Thoracic aorta (tissue), 2 donors: ENCODE measurements around the gene ZNF14. TPM values are rescaled to one million over a fixed set of nuclear protein-coding genes. Genes with fewer than 3 reads are reported as not detected.
"Not testable (repeated sequence)": the region's sequence is repeated elsewhere in the genome, so short reads cannot be mapped to it uniquely, and the experiment has no call there.

Source experiments
- ATAC-seq: fragments of 150-250 bp; one replicate; pipeline ENCODE4 v1.8.0; 2017; ENCODE audit warnings: low read depth; ENCODE audit not compliant: insufficient number of reproducible peaks, low FRiP score
- DNase-seq: peaks from one replicate; pipeline ENCODE4 v3.0.0-alpha.2; 2020; ENCODE audit warnings: low spot score
- H3K27ac ChIP-seq, 2 donors: fragments of 200-600 bp; sonication (generic); 1 replicate in 1 of 2; 2 replicates in 1 of 2; pipeline ENCODE4 v1.5.1; 2016; ENCODE audit warnings: mild to moderate bottlenecking in 2 of 2, moderate library complexity in 2 of 2
- H3K27me3 ChIP-seq: fragments of 200-600 bp; sonication (generic); replicated peaks from 2 replicates; pipeline ENCODE4 v1.6.0; 2016; ENCODE audit warnings: mild to moderate bottlenecking; ENCODE audit not compliant: insufficient read depth
- H3K36me3 ChIP-seq: fragments of 200-600 bp; sonication (generic); one replicate; pipeline ENCODE4 v1.5.1; 2016
- H3K4me1 ChIP-seq, 2 donors: fragments of 200-600 bp; sonication (generic); 1 replicate in 1 of 2; 2 replicates in 1 of 2; pipeline versions ENCODE4 v1.5.1 to v1.6.0; 2016; ENCODE audit warnings: low read depth in 2 of 2, mild to moderate bottlenecking in 1 of 2; ENCODE audit not compliant: control insufficient read depth in 1 of 2
- H3K4me3 ChIP-seq: fragments of 200-600 bp; sonication (generic); 2 replicates; pipeline ENCODE4 v1.5.1; 2016; ENCODE audit warnings: mild to moderate bottlenecking
- H3K9me3 ChIP-seq: fragments of 200-600 bp; sonication (generic); 2 replicates; pipeline ENCODE4 v1.5.1; 2016
- total RNA-seq, 2 donors: library from RNA; depleted of rRNA; stranded (reverse); fragments of >200 nt; gene quantifications; one replicate each; pipeline versions ENCODE4 v1.1.0 to v1.2.3, GENCODE V29; 2016
- TF ChIP-seq, protein P1 (sequence below): fragments of 200-600 bp; sonication (generic); IDR thresholded peaks from one replicate; pipeline ENCODE4 v1.5.1; 2019; ENCODE audit warnings: antibody characterized with exemption

ZNF14 gene
- total RNA-seq, 2 donors from 2014 or later = 6.9 to 11.6 TPM

DNA sequence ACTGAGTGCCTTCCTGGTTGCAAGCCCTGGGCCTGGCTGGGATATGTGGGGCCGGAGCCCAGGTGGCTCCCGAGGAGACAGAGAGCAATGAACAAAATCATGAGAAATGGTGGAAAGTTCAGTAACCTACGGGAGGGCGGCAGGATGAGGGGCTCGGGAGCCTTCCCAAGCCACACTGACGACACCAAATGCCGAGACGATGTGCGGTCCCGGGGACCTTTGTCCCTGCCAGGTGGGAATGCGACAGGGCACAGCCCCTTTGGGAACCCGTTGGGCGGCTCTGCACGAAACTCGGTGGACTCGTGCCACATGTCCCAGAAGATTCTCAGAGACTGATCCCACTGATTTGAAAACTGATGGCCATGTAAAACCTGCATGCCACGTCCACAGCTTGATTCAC lies 11.7 kb upstream of the ZNF14 start:
- H3K9me3 ChIP-seq = no peaks in the 10 kb centered on the region
- DNase-seq = no peak
- H3K27me3 ChIP-seq = no peaks in the 10 kb centered on the region
- TF ChIP-seq, protein P1, sequence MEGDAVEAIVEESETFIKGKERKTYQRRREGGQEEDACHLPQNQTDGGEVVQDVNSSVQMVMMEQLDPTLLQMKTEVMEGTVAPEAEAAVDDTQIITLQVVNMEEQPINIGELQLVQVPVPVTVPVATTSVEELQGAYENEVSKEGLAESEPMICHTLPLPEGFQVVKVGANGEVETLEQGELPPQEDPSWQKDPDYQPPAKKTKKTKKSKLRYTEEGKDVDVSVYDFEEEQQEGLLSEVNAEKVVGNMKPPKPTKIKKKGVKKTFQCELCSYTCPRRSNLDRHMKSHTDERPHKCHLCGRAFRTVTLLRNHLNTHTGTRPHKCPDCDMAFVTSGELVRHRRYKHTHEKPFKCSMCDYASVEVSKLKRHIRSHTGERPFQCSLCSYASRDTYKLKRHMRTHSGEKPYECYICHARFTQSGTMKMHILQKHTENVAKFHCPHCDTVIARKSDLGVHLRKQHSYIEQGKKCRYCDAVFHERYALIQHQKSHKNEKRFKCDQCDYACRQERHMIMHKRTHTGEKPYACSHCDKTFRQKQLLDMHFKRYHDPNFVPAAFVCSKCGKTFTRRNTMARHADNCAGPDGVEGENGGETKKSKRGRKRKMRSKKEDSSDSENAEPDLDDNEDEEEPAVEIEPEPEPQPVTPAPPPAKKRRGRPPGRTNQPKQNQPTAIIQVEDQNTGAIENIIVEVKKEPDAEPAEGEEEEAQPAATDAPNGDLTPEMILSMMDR = no peak
- no peak overlapping the region for H3K27ac ChIP-seq
- ATAC-seq = no peak
- no peak overlapping the region for H3K4me3 ChIP-seq
- no peaks in the 10 kb centered on the region for H3K4me1 ChIP-seq
- H3K36me3 ChIP-seq = no peaks in the 10 kb centered on the region

DNA sequence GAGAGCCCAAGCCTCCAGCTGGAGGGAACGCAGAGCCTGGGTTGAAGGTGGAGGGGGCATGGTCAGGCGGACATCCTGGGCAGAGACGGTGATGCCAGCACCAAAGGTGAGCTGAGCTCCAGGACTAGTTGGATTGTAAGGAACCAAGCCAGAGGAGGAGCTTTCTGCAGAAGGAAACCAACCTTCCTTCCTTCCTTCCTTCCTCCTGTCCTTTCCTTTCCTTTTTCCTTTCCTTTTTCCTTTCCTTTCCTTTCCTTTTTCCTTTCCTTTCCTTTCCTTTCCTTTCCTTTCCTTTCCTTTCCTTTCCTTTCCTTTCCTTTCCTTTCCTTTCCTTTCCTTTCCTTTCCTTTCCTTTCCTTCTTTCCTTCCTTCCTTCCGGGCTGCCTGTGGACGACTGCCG lies 11.0 kb upstream of the ZNF14 start:
- H3K9me3 ChIP-seq, H3K4me3 ChIP-seq, DNase-seq, H3K27ac ChIP-seq, H3K27me3 ChIP-seq, H3K36me3 ChIP-seq, H3K4me1 ChIP-seq, ATAC-seq: not testable (repeated sequence)

DNA sequence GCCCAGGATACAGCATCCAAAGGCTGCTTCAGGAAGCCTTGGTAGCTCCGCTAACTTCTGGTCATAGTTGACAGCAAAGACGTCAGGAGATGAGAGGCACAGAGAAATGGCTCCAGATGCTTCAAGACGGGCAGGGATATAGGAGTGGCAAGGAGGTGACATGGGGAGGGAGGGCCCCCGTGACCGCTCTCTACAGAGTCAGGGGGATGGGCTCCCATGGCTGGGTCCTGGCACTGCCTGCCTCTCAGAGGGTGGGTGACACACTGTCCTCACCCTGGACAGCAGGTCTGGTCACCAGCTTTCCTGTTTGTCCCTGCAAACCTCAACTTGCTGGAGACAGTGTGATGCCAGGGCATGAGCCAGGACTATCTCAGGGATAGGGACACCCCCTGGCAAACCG lies 10.3 kb upstream of the ZNF14 start:
- TF ChIP-seq, protein P1 = no peak
- H3K27ac ChIP-seq = no peak overlapping the region
- ATAC-seq (no peak), DNase-seq (no peak)
- H3K4me1 ChIP-seq = no peaks in the 10 kb centered on the region
- H3K27me3 ChIP-seq = no peaks in the 10 kb centered on the region
- H3K4me3 ChIP-seq = no peak overlapping the region
- H3K36me3 ChIP-seq = no peaks in the 10 kb centered on the region
- no peaks in the 10 kb centered on the region for H3K9me3 ChIP-seq

DNA sequence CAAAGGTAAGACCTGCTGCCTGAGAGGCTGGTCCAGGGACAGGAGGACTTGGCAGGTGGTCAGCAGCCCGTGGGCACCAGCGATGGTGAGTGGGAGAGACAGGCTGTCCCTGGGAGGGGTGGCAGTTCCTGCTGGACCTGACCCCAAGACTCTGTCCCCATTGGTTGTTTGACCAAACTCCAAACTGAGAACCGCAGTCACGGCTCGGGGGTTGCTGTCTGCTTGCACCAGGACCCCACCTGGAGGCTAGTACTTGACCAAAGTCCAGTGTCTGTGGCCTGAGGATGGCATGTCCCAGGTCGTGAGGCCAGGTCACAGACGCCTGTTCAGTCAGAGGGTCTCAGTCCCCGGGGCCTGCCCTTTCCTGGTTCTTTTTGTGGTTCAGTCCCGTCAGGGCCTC lies 9.9 kb upstream of the ZNF14 start:
- Histone ChIP-seq H3K4me1 (no peaks in the 10 kb centered on the region), H3K27me3 (no peaks in the 10 kb centered on the region), H3K9me3 (no peaks in the 10 kb centered on the region), H3K4me3 (no peak overlapping the region), H3K36me3 (no peaks in the 10 kb centered on the region), H3K27ac (no peak overlapping the region)
- DNase-seq = no peak
- no peak for ATAC-seq
- TF ChIP-seq, protein P1 = no peak

DNA sequence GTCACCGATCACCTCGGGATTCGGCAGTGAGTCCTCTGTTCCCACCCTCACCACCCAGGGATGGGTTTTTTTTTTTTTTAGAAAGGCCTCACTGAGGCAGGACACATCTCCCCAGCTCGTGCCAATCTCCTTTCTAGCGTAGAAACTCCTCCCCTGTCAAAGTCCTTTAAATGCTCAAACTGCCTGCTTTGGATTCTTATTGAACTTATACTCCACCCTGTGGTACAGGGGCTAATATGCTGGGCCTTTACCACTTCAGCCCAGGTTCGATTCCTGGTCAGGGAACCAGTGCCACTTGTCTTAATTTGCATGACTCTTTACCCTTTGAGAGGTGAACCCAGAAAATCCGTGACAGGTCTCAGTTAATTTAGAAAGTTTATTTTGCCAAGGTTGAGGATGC lies 8.3 kb upstream of the ZNF14 start:
- Histone ChIP-seq H3K36me3 (no peaks in the 10 kb centered on the region), H3K4me3 (no peak overlapping the region), H3K27me3 (no peaks in the 10 kb centered on the region), H3K4me1 (no peaks in the 10 kb centered on the region), H3K27ac (no peak overlapping the region), H3K9me3 (no peaks in the 10 kb centered on the region)
- DNase-seq (no peak), ATAC-seq (no peak)
- TF ChIP-seq, protein P1 = no peak

DNA sequence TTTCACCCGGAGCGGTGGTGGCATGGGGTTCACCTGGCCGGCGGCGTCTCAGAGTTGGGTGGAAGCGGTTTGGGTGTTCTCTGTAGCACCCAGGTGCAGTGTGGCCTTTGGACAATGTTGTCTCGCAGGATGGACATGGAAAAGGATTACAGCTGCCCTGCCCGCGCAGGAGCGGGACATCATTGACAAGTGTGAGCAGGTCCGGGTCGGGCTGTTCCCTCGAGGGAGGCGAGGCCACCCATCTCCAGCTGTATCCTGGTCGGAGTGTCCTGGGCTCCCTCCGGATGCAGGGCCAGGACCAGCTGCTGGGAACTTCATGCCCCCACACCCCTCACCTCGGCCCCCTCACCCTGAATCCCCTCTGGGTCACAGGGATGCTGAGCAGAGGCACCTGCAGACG lies 7.8 kb upstream of the ZNF14 start:
- Histone ChIP-seq H3K9me3 (no peaks in the 10 kb centered on the region), H3K36me3 (no peaks in the 10 kb centered on the region), H3K27ac (no peak overlapping the region), H3K4me1 (no peaks in the 10 kb centered on the region), H3K4me3 (no peak overlapping the region), H3K27me3 (no peaks in the 10 kb centered on the region)
- DNase-seq = no peak
- ATAC-seq = no peak
- TF ChIP-seq, protein P1 = no peak
